HCT116 (cell line): ENCODE measurements around the gene ENTPD8. TPM values are rescaled to one million over a fixed set of nuclear protein-coding genes. Genes with fewer than 3 reads are reported as not detected.
"Not testable (repeated sequence)": the region's sequence is repeated elsewhere in the genome, so short reads cannot be mapped to it uniquely, and the experiment has no call there.

Source experiments
- ATAC-seq: fragments of 200-7000 bp; cut with Tn5 transposase; 2 replicates; pipeline ENCODE4 v1.9.1; 2020; ENCODE audit warnings: mild to moderate bottlenecking, moderate library complexity
- BruUV-seq: library from RNA; stranded (reverse); fragments of 400-500 nt; replicated peaks from 2 replicates; lab custom pipeline; 2021; lab: Mats Ljungman, UMichigan
- CTCF ChIA-PET: fragments of 300-600 bp; sonication (Branson Sonifier 250); formaldehyde crosslinking; loops from one replicate; lab custom pipeline; 2021; ENCODE audit warnings: antibody characterized with exemption; lab: Charles Lee
- POLR2A ChIA-PET: fragments of 300-600, 350-600 bp; sonication (Branson Sonifier 250); formaldehyde crosslinking; loops from one replicate; lab custom pipeline; 2021; ENCODE audit warnings: antibody characterized with exemption; lab: Charles Lee
- RAD21 ChIA-PET, 2 experiments: fragments of 300-600 bp; sonication (Branson Sonifier 250); formaldehyde crosslinking; loops; one replicate each; lab custom pipeline; 2023; ENCODE audit warnings: low total read pairs in 2 of 2; ENCODE audit not compliant: uncharacterized antibody in 2 of 2, unreplicated experiment in 2 of 2, low non-redundant PET in 1 of 2; lab: Charles Lee
- DNase-seq: peaks from one replicate; pipeline ENCODE4 v3.0.0-alpha.2; 2010; ENCODE audit warnings: low read depth, low spot score
- H2AFZ ChIP-seq: fragments of 200-600 bp; shearing (Covaris generic), sonication (generic); 2 replicates; pipeline ENCODE4 v1.6.1; 2017; ENCODE audit warnings: low read depth, mixed run types, mixed read lengths, antibody characterized with exemption, low read length; ENCODE audit not compliant: poor library complexity, severe bottlenecking
- H3K27ac ChIP-seq: 2 replicates; pipeline ENCODE4 v1.5.1; 2012; ENCODE audit warnings: low read depth, low read length
- H3K27me3 ChIP-seq: fragments of 200-600 bp; sonication (generic); 2 replicates; pipeline ENCODE4 v1.6.1; 2016; ENCODE audit warnings: mixed run types, low read length, mixed read lengths; ENCODE audit not compliant: insufficient read depth
- H3K36me3 ChIP-seq, 2 experiments: fragments of 200-500 bp in 1 of 2; fragments of 200-600 bp in 1 of 2; sonication (Bioruptor generic) in 1 of 2; sonication (generic) in 1 of 2; 2 replicates each; pipeline versions ENCODE4 v1.5.1 to v1.6.1; 2014 to 2016; ENCODE audit warnings: low read length in 2 of 2, inconsistent platforms in 1 of 2, mixed read lengths in 1 of 2, mixed run types in 1 of 2; ENCODE audit not compliant: insufficient read depth in 2 of 2, control insufficient read depth in 1 of 2
- H3K4me1 ChIP-seq, 2 experiments: fragments of 200-600 bp in 1 of 2; sonication (generic) in 1 of 2; 2 replicates each; pipeline versions ENCODE4 v1.5.1 to v1.6.1; 2012 to 2017; ENCODE audit warnings: low read length in 2 of 2, inconsistent platforms in 1 of 2, mild to moderate bottlenecking in 1 of 2, mixed read lengths in 1 of 2, mixed run types in 1 of 2, moderate library complexity in 1 of 2; ENCODE audit not compliant: insufficient read depth in 2 of 2, control insufficient read depth in 1 of 2
- H3K4me2 ChIP-seq: fragments of 200-600 bp; sonication (generic); 2 replicates; pipeline ENCODE4 v1.6.1; 2017; ENCODE audit warnings: mixed run types, low read length, mixed read lengths
- H3K4me3 ChIP-seq, 2 experiments: fragments of 200-600 bp in 1 of 2; sonication (generic) in 1 of 2; replicated peaks in 1 of 2; 2 replicates each; pipeline ENCODE4 v1.5.1; 2011 to 2016; ENCODE audit warnings: low read length in 2 of 2, control low read depth in 1 of 2, low read depth in 1 of 2, mild to moderate bottlenecking in 1 of 2, mixed read lengths in 1 of 2, mixed run types in 1 of 2
- H3K79me2 ChIP-seq: fragments of 200-600 bp; sonication (generic); 2 replicates; pipeline ENCODE4 v1.6.1; 2017; ENCODE audit warnings: mild to moderate bottlenecking, mixed run types, low read length, moderate library complexity, mixed read lengths; ENCODE audit not compliant: insufficient read depth
- H3K9ac ChIP-seq: fragments of 200-600 bp; sonication (generic); 2 replicates; pipeline ENCODE4 v1.6.1; 2016; ENCODE audit warnings: low read length, mixed read lengths
- H3K9me2 ChIP-seq: fragments of 200-600 bp; sonication (generic), shearing (Covaris generic); 2 replicates; pipeline ENCODE4 v1.6.1; 2017; ENCODE audit warnings: mixed run types, mild to moderate bottlenecking, moderate library complexity; ENCODE audit not compliant: insufficient read depth
- H3K9me3 ChIP-seq, 2 experiments: fragments of 200-500 bp in 1 of 2; fragments of 200-600 bp in 1 of 2; sonication (Bioruptor generic) in 1 of 2; sonication (generic) in 1 of 2; 2 replicates each; pipeline ENCODE4 v1.6.1; 2014 to 2017; ENCODE audit warnings: low read length in 2 of 2, mixed read lengths in 2 of 2, inconsistent platforms in 1 of 2, low read depth in 1 of 2, mild to moderate bottlenecking in 1 of 2, mixed run types in 1 of 2, moderate library complexity in 1 of 2; ENCODE audit not compliant: control insufficient read depth in 1 of 2, insufficient read depth in 1 of 2
- H4K20me1 ChIP-seq: fragments of 200-600 bp; sonication (generic), shearing (Covaris generic); 2 replicates; pipeline ENCODE4 v1.6.1; 2017; ENCODE audit warnings: mixed run types, mild to moderate bottlenecking, moderate library complexity; ENCODE audit not compliant: insufficient read depth
- EZH2 ChIP-seq: fragments of 200-600 bp; sonication (generic); IDR thresholded peaks from 2 replicates; pipeline ENCODE4 v1.6.1; 2017; ENCODE audit warnings: antibody characterized with exemption, mixed run types
- FOSL1 ChIP-seq: IDR thresholded peaks from 2 replicates; pipeline ENCODE4 v1.6.1; 2012; ENCODE audit warnings: low read depth
- POLR2A ChIP-seq: IDR thresholded peaks from 2 replicates; pipeline ENCODE4 v1.7.0; 2011; ENCODE audit warnings: borderline replicate concordance; ENCODE audit not compliant: insufficient read depth, insufficient read length; ENCODE audit errors: extremely low read depth
- POLR2AphosphoS5 ChIP-seq: IDR thresholded peaks from 2 replicates; pipeline ENCODE4 v1.6.1; 2011; ENCODE audit warnings: mild to moderate bottlenecking, low read depth, low read length, moderate library complexity
- RAD21 ChIP-seq: IDR thresholded peaks from 2 replicates; pipeline ENCODE4 v1.6.1; 2012; ENCODE audit warnings: low read depth, mild to moderate bottlenecking
- YY1 ChIP-seq: IDR thresholded peaks from 2 replicates; pipeline ENCODE4 v1.6.1; 2011; ENCODE audit warnings: low read length, low read depth, moderate library complexity, mild to moderate bottlenecking; ENCODE audit not compliant: insufficient replicate concordance; ENCODE audit errors: extremely low read depth
- ZFX ChIP-seq: fragments of 450-650 bp; IDR thresholded peaks from 2 replicates; pipeline ENCODE4 v1.6.1; 2017
- intact Hi-C: fragments of 100-400 bp; cut with micrococcal nuclease; formaldehyde crosslinking; loops from 2 replicates; pipeline ENCODE4 v1.10.0; 2022
- total RNA-seq: library from RNA; stranded (reverse); gene quantifications from one replicate; pipeline ENCODE4 v1.2.1, GENCODE V29; 2021; ENCODE audit not compliant: unreplicated experiment
- TF ChIP-seq, protein P1 (sequence below), 3 experiments: fragments of 200-600 bp in 1 of 3; sonication (generic) in 1 of 3; IDR thresholded peaks in 2 of 3; conservative IDR thresholded peaks in 1 of 3; 2 replicates each; pipeline ENCODE4 v1.5.1; 2012 to 2017; ENCODE audit warnings: low read depth in 2 of 3, low read length in 2 of 3, antibody characterized with exemption in 1 of 3, borderline replicate concordance in 1 of 3, control low read depth in 1 of 3, mild to moderate bottlenecking in 1 of 3, mixed read lengths in 1 of 3, mixed run types in 1 of 3, moderate library complexity in 1 of 3; ENCODE audit not compliant: insufficient read depth in 1 of 3
- TF ChIP-seq, protein P2 (sequence below): IDR thresholded peaks from 2 replicates; pipeline ENCODE4 v1.6.1; 2012

The ENTPD8 gene
- total RNA-seq, 1 experiment from 2014 or later = 1.7 TPM

DNA sequence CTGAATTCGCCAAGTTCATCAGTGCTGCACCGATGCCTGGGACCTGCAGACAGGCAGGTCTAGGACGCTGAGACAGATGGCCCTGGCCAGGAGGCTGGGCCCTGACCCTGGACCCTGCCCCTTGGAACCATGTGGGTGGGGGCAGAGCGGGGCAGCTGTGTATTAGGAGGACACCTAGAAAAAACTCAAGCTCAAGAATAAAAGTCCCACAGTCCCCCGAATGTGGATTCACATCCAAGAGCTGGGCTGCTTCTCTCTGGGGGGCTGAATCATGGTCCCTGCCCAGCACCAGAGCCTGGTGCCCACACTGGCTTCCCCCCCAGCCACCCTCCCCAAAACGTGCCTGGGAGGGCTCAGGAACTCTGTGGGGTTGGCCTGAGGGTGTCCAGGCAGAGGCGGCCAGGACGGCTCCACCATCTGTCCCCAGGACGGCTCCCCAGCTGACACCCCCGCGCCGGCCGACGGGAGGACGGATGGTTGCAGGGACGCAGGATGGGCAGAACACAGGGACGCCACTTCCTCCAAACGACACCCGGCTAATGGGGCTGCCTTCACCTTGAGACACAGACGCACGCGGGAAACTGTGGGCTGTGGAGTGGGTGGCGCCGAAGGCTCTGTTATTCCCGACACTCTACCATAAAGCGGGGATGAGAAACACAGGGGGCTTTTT is 53.1 kb downstream of the ENTPD8 start:
- POLR2A ChIA-PET = no interaction called here
- H3K9ac ChIP-seq = no peak overlapping the region

DNA sequence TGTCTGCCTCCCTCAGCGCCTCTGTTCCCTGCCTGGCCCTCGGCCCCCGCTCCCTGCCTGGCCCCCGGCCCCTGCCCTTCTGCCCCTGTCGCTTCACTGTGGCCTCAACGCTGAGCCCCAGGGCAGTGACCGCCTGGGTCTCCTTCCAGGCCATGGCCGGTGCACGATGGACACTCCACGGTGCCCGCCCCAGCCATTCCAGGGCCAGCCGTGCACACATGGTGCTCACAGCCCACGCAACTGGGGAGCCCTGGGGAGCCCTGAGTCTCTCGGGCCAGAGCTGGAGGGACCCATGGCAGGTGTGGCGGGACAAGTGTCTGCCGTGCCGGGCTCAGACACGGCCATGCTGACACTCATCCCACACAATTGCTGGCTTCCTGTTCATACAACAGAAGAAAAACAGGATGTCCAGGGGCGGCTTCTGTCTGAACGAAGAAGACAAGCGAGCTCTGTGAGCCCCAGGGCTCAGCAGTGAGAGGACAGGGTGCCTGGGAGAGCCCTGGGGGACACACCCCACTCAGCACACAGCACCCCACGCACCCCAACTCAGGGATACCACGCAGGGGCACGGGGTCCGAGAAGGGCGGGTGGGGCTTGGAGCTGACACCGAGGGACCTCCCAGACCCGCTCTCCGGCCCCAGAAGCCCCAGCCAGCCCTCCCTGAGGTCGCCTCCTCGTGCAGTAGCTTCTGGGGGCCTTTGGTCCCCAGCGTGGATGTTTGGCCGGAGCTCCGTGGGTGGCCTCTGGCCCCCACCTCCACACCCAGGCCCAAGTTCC is 53.9 kb downstream of the ENTPD8 start:
- Histone ChIP-seq H3K4me3 (no peak overlapping the region), H3K4me1 (no peaks in the 10 kb centered on the region), H3K27me3 (no peaks in the 10 kb centered on the region), H4K20me1 (no peaks in the 10 kb centered on the region), H2AFZ (no peak overlapping the region), H3K9me2 (no peaks in the 10 kb centered on the region), H3K9ac (no peak overlapping the region), H3K79me2 (no peaks in the 10 kb centered on the region), H3K27ac (no peak overlapping the region), H3K4me2 (no peak overlapping the region), H3K36me3 (no peaks in the 10 kb centered on the region; a peak in 1 of 4 replicates), H3K9me3 (no peaks in the 10 kb centered on the region)
- ATAC-seq (no peak), DNase-seq (no peak)
- TF ChIP-seq, protein P1, sequence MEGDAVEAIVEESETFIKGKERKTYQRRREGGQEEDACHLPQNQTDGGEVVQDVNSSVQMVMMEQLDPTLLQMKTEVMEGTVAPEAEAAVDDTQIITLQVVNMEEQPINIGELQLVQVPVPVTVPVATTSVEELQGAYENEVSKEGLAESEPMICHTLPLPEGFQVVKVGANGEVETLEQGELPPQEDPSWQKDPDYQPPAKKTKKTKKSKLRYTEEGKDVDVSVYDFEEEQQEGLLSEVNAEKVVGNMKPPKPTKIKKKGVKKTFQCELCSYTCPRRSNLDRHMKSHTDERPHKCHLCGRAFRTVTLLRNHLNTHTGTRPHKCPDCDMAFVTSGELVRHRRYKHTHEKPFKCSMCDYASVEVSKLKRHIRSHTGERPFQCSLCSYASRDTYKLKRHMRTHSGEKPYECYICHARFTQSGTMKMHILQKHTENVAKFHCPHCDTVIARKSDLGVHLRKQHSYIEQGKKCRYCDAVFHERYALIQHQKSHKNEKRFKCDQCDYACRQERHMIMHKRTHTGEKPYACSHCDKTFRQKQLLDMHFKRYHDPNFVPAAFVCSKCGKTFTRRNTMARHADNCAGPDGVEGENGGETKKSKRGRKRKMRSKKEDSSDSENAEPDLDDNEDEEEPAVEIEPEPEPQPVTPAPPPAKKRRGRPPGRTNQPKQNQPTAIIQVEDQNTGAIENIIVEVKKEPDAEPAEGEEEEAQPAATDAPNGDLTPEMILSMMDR (IDR thresholded peaks at IDR 0.05 in 2 of 3, conservative IDR thresholded peaks at IDR 0.05 in 1 of 3; ENCODE audit: borderline replicate concordance in 1 of 3, insufficient read depth in 1 of 3, low read depth in 2 of 3, low read length in 2 of 3) = no peak
- no peak for TF ChIP-seq FOSL1
- no peak for TF ChIP-seq ZFX
- TF ChIP-seq YY1 = no peak
- no peak for TF ChIP-seq POLR2A
- RAD21 ChIA-PET = no interaction called here
- no TSS peak for BruUV-seq
- intact Hi-C loops = no loop called here
- POLR2A ChIA-PET = no interaction called here
- CTCF ChIA-PET = no interaction called here

More for the DNA sequence above, 53.1 kb downstream of the ENTPD8 start:
- RAD21 ChIA-PET = no interaction called here
- Histone ChIP-seq H4K20me1 (no peaks in the 10 kb centered on the region), H3K9me2 (no peaks in the 10 kb centered on the region), H3K27ac (no peak overlapping the region), H3K4me2 (no peak overlapping the region), H2AFZ (no peak overlapping the region), H3K4me3 (no peak overlapping the region), H3K36me3 (no peaks in the 10 kb centered on the region), H3K79me2 (no peaks in the 10 kb centered on the region), H3K27me3 (no peaks in the 10 kb centered on the region), H3K4me1 (no peaks in the 10 kb centered on the region), H3K9me3 (no peaks in the 10 kb centered on the region)
- no TSS peak for BruUV-seq
- TF ChIP-seq RAD21 (no peak), EZH2 (no peak), POLR2AphosphoS5 (no peak), FOSL1 (no peak), ZFX (no peak), POLR2A (no peak)
- TF ChIP-seq, protein P2, sequence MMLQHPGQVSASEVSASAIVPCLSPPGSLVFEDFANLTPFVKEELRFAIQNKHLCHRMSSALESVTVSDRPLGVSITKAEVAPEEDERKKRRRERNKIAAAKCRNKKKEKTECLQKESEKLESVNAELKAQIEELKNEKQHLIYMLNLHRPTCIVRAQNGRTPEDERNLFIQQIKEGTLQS = no peak
- CTCF ChIA-PET = no interaction called here
- no peak for ATAC-seq
- DNase-seq = no peak
- intact Hi-C loops = no loop called here

DNA sequence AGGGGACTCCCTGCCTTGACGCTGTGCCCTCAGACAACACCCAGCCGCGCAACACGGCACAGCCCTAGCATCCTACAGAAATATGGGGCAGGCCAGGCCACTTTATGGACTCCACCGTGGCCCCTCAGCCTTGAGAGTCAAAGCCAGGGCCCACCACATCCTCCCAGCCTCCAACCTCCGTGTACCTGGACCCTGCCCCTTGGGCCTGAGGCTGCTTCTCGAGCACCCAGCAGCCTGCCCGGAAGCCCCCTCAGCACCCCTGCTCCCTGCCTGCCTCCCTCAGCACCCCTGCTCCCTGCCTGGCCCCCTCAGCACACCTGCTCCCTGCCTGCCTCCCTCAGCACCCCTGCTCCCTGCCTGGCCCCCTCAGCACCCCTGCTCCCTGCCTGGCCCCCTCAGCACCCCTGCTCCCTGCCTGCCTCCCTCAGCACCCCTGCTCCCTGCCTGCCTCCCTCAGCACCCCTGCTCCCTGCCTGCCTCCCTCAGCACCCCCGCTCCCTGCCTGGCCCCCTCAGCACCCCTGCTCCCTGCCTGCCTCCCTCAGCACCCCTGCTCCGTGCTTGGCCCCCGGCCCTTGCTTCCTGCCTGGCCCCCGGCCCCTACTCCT is 54.5 kb downstream of the ENTPD8 start:
- DNase-seq, H3K9ac ChIP-seq, H3K9me2 ChIP-seq, H3K36me3 ChIP-seq, H3K4me1 ChIP-seq, RAD21 ChIA-PET, H2AFZ ChIP-seq, CTCF ChIA-PET, H3K9me3 ChIP-seq, H4K20me1 ChIP-seq, BruUV-seq, H3K27ac ChIP-seq, H3K79me2 ChIP-seq, H3K27me3 ChIP-seq, intact Hi-C loops, POLR2A ChIA-PET, H3K4me2 ChIP-seq, ATAC-seq, H3K4me3 ChIP-seq: not testable (repeated sequence)
